GM21390 (cell line): ENCODE data around the gene TCF15.
"Not testable (repeated sequence)": the region's sequence is repeated elsewhere in the genome, so short reads cannot be mapped to it uniquely, and the experiment has no call there.

ENCODE experiments used
- ATAC-seq: cut with Tn5 transposase; IDR thresholded peaks from one replicate; pipeline ENCODE4 v1.9.1; 2021; ENCODE audit not compliant: unreplicated experiment

Gene TCF15

GRCh38 chr20:642398-643174, 32.5 kb upstream of the TCF15 start:
- ATAC-seq, result no peak

GRCh38 chr20:642013-642397, 31.9 kb upstream of the TCF15 start:
- ATAC-seq, result not testable (repeated sequence)

GRCh38 chr20:641516-641875, 31.4 kb upstream of the TCF15 start:
- ATAC-seq, result no peak

- ATAC-seq, result no peak
Measured at GRCh38 chr20:640674-641515, 30.8 kb upstream of the TCF15 start.

- no peak for ATAC-seq
Measured at GRCh38 chr20:638579-638978, 28.5 kb upstream of the TCF15 start.

GRCh38 chr20:637559-637958, 27.4 kb upstream of the TCF15 start:
- ATAC-seq, result no peak

- ATAC-seq, result no peak
Measured at GRCh38 chr20:635893-636338, 25.8 kb upstream of the TCF15 start.

GRCh38 chr20:635028-635892, 25.2 kb upstream of the TCF15 start:
- ATAC-seq, result no peak

GRCh38 chr20:634148-634925, 24.2 kb upstream of the TCF15 start:
- ATAC-seq, result no peak

- no peak for ATAC-seq
Measured at GRCh38 chr20:631101-631500, 21.0 kb upstream of the TCF15 start.

- no peak for ATAC-seq
Measured at GRCh38 chr20:626579-626978, 16.5 kb upstream of the TCF15 start.

- no peak for ATAC-seq
Measured at GRCh38 chr20:625360-625932, 15.3 kb upstream of the TCF15 start.

- ATAC-seq, result no peak
Measured at GRCh38 chr20:623704-624103, 13.6 kb upstream of the TCF15 start.

GRCh38 chr20:623021-623420, 12.9 kb upstream of the TCF15 start:
- no peak for ATAC-seq

- no peak for ATAC-seq
Measured at GRCh38 chr20:622161-622560, 12.1 kb upstream of the TCF15 start.

GRCh38 chr20:621125-621756, 11.1 kb upstream of the TCF15 start:
- no peak for ATAC-seq

- ATAC-seq, result no peak
Measured at GRCh38 chr20:620246-620645, 10.1 kb upstream of the TCF15 start.

- ATAC-seq, result no peak
Measured at GRCh38 chr20:618980-619379, 8.9 kb upstream of the TCF15 start.

- no peak for ATAC-seq
Measured at GRCh38 chr20:617934-618690, 8.0 kb upstream of the TCF15 start.
